Stimulated activated CD4-positive, alpha-beta T cell treated with anti-CD3 and anti-CD28 coated beads, Interleukin-12 subunit alpha, Interleukin-12 subunit beta, amount 100 ng/mL, for 24 hours (primary cell): Measurements from ENCODE around the gene CARMIL3.

Experiments used
- DNase-seq, 2 experiments: peaks; one replicate each; pipeline ENCODE4 v3.0.0-alpha.2; 2020; ENCODE audit warnings: low read depth in 2 of 2

The CARMIL3 gene

GRCh38 chr14:24078146-24078545 is 26.3 kb downstream of the CARMIL3 start:
- no peak for DNase-seq

- DNase-seq = no peak
Measured at GRCh38 chr14:24079491-24080141, 27.8 kb downstream of the CARMIL3 start.

- no peak for DNase-seq
Measured at GRCh38 chr14:24080142-24080530, 28.3 kb downstream of the CARMIL3 start.

- peak; percentile 54 to 71 for DNase-seq
Measured at GRCh38 chr14:24080888-24081738, 29.3 kb downstream of the CARMIL3 start.

GRCh38 chr14:24081739-24082211 is 30.0 kb downstream of the CARMIL3 start:
- no peak for DNase-seq

- DNase-seq = no peak
Measured at GRCh38 chr14:24082411-24083080, 30.7 kb downstream of the CARMIL3 start.

- no peak for DNase-seq
Measured at GRCh38 chr14:24083462-24083861, 31.7 kb downstream of the CARMIL3 start.

GRCh38 chr14:24084440-24084839 is 32.6 kb downstream of the CARMIL3 start:
- no peak for DNase-seq

GRCh38 chr14:24085215-24085614 is 33.4 kb downstream of the CARMIL3 start:
- no peak for DNase-seq

GRCh38 chr14:24086193-24086955 is 34.6 kb downstream of the CARMIL3 start:
- no peak for DNase-seq

GRCh38 chr14:24087004-24087403 is 35.2 kb downstream of the CARMIL3 start:
- DNase-seq = no peak

- DNase-seq = no peak
Measured at GRCh38 chr14:24088095-24088494, 36.3 kb downstream of the CARMIL3 start.

- no peak for DNase-seq
Measured at GRCh38 chr14:24089890-24090289, 38.1 kb downstream of the CARMIL3 start.

- no peak for DNase-seq
Measured at GRCh38 chr14:24092110-24092504, 40.3 kb downstream of the CARMIL3 start.

GRCh38 chr14:24092505-24093206 is 40.8 kb downstream of the CARMIL3 start:
- no peak for DNase-seq

GRCh38 chr14:24093207-24093900 is 41.5 kb downstream of the CARMIL3 start:
- DNase-seq = no peak

GRCh38 chr14:24093901-24094840 is 42.4 kb downstream of the CARMIL3 start, which contains the start of gene PCK2:
Gene PCK2, plus strand, starts transcription at chr14:24094311. Its CDS starts 95 bp downstream, at chr14:24094406.
- peak; percentile 73 to 92 for DNase-seq

GRCh38 chr14:24094841-24095270 is 43.0 kb downstream of the CARMIL3 start:
- no peak for DNase-seq
